Left lung (tissue), 10 donors: ENCODE results near the gene SELL. TPM values are rescaled to one million over a fixed set of nuclear protein-coding genes. Genes with fewer than 3 reads are reported as not detected.
A peak's percentile ranks its signal among the peaks of the same experiment; 100 is the strongest.
"Not testable (repeated sequence)": the region's sequence is repeated elsewhere in the genome, so short reads cannot be mapped to it uniquely, and the experiment has no call there.

Experiments used
- ATAC-seq: fragments of 200-7000 bp; cut with Tn5 transposase; one replicate; pipeline ENCODE4 v1.9.1; 2020; ENCODE audit warnings: moderate library complexity
- DNase-seq, 4 donors: peaks; one replicate each; pipeline ENCODE4 v3.0.0-alpha.2; 2013 to 2020
- H3K27ac ChIP-seq, 2 donors: fragments of 200-600 bp; sonication (generic) in 1 of 2; one replicate each; pipeline versions ENCODE4 v1.5.0 to v1.8.0; 2020 to 2021
- H3K27me3 ChIP-seq, 2 donors: fragments of 200-600 bp; sonication (generic) in 1 of 2; one replicate each; pipeline versions ENCODE4 v1.5.0 to v1.8.0; 2020 to 2021
- H3K36me3 ChIP-seq, 2 donors: fragments of 200-600 bp; sonication (generic) in 1 of 2; one replicate each; pipeline versions ENCODE4 v1.5.0 to v1.8.0; 2020 to 2021
- H3K4me1 ChIP-seq, 2 donors: fragments of 200-600 bp; one replicate each; pipeline ENCODE4 v1.8.0; 2021
- H3K4me3 ChIP-seq, 2 donors: fragments of 200-600 bp; sonication (generic) in 1 of 2; one replicate each; pipeline versions ENCODE4 v1.5.0 to v1.8.0; 2020 to 2021; ENCODE audit warnings: mild to moderate bottlenecking in 1 of 2
- H3K9me3 ChIP-seq, 2 donors: fragments of 200-600 bp; sonication (generic) in 1 of 2; one replicate each; pipeline versions ENCODE4 v1.5.0 to v1.8.0; 2020 to 2021
- intact Hi-C, 2 donors: fragments of 100-400 bp; cut with DNase I; formaldehyde crosslinking; loops; one replicate each; pipeline versions ENCODE4 v1.11.2 to v1.14.2; 2022
- polyA plus RNA-seq, 6 donors: library from polyadenylated mRNA; unstranded; fragments of 120-200 nt; gene quantifications; one replicate each; pipeline ENCODE4 v1.2.1, GENCODE V29; 2013; ENCODE audit not compliant: insufficient read length in 6 of 6
- total RNA-seq, 2 donors: library from RNA; stranded (reverse); fragmentation: NEBNext Ultra II Directional; extraction: Animal tissue kit (Norgen Biotek cat#: 25700); gene quantifications; one replicate each; pipeline ENCODE4 v1.2.1, GENCODE V29; 2021
- TF ChIP-seq, protein P1 (sequence below), 2 donors: fragments of 200-600 bp; sonication (generic) in 1 of 2; IDR thresholded peaks; one replicate each; pipeline versions ENCODE4 v1.5.0 to v1.8.0; 2021; ENCODE audit warnings: antibody characterized with exemption in 2 of 2
- donor health status: DM: no; HTN: yes; CAD: no.
- donor health status: DM: no; HTN: no; CAD: no.

Gene SELL
- total and polyA plus RNA-seq, 8 donors: 2.6 to 59.2 (median 3.9) TPM

DNA sequence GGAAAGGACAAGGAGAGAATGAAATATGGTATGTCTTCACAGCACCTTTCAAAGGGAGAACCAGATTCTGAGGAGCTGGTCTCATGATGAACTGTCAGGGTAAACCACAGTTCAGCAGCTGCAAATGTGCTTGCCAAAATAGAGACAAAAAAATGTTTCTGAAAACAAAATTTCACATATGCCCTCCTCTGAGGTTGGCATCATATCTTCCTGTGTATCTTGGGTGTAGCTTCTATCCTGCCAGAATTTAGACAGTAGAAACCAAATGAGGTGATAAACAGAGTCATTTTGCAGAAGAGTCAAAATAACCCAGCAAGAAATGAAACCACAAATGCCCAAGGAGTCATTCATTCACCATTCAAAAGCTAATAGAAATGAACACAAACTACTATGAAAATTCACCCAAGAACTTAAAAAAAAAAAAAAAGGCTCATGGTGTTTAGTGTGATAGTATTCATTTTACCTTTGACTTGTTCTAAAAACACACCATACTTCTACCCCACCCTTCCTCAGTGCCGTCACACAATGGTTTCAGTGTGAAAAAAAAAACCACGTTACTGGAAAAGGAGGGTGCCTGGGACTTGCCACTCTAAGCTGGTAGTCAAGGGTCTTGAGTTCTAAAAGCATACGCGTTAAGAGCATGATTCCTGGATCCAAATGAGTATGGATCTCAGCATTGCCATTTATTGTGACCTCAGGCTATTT, 18.5 kb downstream of the SELL start:
- ATAC-seq: no peak
- no peaks in the 10 kb centered on the region for H3K27me3 ChIP-seq
- H3K4me1 ChIP-seq: peaks cover 3 to 60% of the 10 kb centered on the region in 2 donors
- TF ChIP-seq, protein P1, sequence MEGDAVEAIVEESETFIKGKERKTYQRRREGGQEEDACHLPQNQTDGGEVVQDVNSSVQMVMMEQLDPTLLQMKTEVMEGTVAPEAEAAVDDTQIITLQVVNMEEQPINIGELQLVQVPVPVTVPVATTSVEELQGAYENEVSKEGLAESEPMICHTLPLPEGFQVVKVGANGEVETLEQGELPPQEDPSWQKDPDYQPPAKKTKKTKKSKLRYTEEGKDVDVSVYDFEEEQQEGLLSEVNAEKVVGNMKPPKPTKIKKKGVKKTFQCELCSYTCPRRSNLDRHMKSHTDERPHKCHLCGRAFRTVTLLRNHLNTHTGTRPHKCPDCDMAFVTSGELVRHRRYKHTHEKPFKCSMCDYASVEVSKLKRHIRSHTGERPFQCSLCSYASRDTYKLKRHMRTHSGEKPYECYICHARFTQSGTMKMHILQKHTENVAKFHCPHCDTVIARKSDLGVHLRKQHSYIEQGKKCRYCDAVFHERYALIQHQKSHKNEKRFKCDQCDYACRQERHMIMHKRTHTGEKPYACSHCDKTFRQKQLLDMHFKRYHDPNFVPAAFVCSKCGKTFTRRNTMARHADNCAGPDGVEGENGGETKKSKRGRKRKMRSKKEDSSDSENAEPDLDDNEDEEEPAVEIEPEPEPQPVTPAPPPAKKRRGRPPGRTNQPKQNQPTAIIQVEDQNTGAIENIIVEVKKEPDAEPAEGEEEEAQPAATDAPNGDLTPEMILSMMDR (IDR thresholded peaks at IDR 0.05): no peak
- DNase-seq: no peak
- intact Hi-C loops: no loop called here
- H3K27ac ChIP-seq: peak overlapping the region in 1 of 2 donors; percentile 87
- no peaks in the 10 kb centered on the region for H3K9me3 ChIP-seq
- no peaks in the 10 kb centered on the region for H3K36me3 ChIP-seq
- H3K4me3 ChIP-seq: no peak overlapping the region

DNA sequence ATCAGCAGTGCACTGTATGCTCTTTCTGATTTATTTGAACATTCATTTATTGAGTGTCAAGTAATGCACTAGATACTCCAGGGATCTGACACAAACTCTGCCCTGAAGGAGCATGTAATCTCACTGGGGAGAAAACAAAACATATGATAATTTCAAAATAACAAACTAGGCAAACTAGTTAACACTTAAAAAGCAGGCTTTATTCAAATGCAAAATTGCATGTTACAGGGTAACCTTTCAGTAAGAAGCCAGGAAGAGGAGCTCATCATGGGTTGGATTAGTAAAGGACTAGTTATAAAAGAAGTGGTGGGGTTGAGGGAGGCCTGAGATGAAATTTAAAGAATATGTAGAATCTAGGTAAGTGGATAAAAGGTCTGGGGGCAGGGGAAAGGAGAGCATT, 20.9 kb downstream of the SELL start:
- ATAC-seq (no peak), DNase-seq (no peak)

DNA sequence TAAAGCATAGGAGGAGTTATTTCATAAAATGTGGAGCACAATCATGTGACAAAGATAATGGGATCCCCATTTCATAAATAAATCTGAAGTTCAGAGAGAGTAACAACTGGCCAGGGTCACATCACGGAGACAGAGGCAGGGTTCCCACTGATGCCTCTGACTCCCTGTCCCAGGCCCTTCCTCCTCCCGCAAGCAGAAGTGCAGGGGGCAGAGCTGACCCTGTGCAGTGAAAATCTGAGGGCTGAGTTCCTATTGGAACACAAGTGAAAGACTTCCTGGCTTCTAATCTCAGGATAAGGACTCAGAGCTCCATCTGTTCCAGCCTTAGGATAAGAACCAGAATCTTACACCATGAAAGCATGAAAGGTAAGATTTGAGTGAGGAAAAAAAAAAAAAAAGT, 22.0 kb downstream of the SELL start:
- ATAC-seq: no peak
- intact Hi-C loops: no loop called here

More for the DNA sequence above, 20.9 kb downstream of the SELL start:
- H3K36me3 ChIP-seq: no peaks in the 10 kb centered on the region
- H3K27ac ChIP-seq: no peak overlapping the region
- peaks cover 3 to 37% of the 10 kb centered on the region in 2 donors for H3K4me1 ChIP-seq
- intact Hi-C loops: no loop called here
- H3K9me3 ChIP-seq: no peaks in the 10 kb centered on the region
- H3K27me3 ChIP-seq: no peaks in the 10 kb centered on the region
- TF ChIP-seq, protein P1 (IDR thresholded peaks at IDR 0.05): no peak
- H3K4me3 ChIP-seq: no peak overlapping the region

DNA sequence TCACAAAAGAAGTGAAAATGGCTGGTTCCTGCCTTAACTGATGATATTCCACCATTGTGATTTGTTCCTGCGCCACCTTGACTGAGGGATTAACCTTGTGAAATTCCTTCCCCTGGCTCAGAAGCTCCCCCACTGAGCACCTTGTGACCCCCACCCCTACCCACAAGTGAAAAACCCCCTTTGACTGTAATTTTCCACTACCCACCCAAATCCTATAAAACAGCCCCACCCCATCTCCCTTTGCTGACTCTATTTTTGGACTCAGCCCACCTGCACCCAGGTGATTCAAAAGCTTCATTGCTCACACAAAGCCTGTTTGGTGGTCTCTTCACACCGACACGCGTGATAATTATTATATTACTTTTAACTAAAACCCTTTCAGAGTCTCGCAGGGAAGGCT, 23.0 kb downstream of the SELL start:
- peaks cover 3 to 17% of the 10 kb centered on the region in 2 donors for H3K4me1 ChIP-seq
- ATAC-seq, intact Hi-C loops: not testable (repeated sequence)

More for the DNA sequence above, 22.0 kb downstream of the SELL start:
- H3K9me3 ChIP-seq: no peaks in the 10 kb centered on the region
- DNase-seq: no peak
- no peaks in the 10 kb centered on the region for H3K27me3 ChIP-seq
- no peak overlapping the region for H3K4me3 ChIP-seq
- H3K4me1 ChIP-seq: peaks cover 3 to 27% of the 10 kb centered on the region in 2 donors
- TF ChIP-seq, protein P1 (IDR thresholded peaks at IDR 0.05): no peak
- no peaks in the 10 kb centered on the region for H3K36me3 ChIP-seq
- no peak overlapping the region for H3K27ac ChIP-seq

DNA sequence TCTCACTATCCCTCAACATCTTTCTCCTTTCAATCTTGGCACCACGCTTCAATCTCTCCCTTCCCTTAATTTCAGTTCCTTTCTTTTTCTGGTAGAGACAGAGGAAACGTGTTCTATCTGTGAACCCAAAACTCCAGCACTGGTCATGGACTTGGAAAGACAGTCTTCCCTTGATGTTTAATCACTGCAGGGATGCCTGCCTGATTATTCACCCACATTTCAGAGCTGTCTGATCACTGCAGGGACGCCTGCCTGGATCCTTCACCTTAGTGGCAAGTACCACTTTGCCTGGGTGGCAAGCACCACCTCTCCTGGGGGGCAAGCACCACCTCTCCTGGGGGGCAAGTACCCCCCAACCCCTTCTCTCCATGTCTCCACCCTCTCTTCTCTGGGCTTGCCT, 27.8 kb downstream of the SELL start:
- TF ChIP-seq, protein P1 (IDR thresholded peaks at IDR 0.05): no peak
- intact Hi-C loops: no loop called here
- Histone ChIP-seq H3K36me3 (no peaks in the 10 kb centered on the region), H3K4me1 (no peaks in the 10 kb centered on the region), H3K4me3 (no peak overlapping the region), H3K27ac (no peak overlapping the region), H3K27me3 (no peaks in the 10 kb centered on the region), H3K9me3 (no peaks in the 10 kb centered on the region)
- DNase-seq (no peak), ATAC-seq (no peak)

More for the DNA sequence above, 23.0 kb downstream of the SELL start:
- H3K4me3 ChIP-seq, H3K9me3 ChIP-seq, H3K36me3 ChIP-seq, H3K27ac ChIP-seq, H3K27me3 ChIP-seq, DNase-seq: not testable (repeated sequence)

DNA sequence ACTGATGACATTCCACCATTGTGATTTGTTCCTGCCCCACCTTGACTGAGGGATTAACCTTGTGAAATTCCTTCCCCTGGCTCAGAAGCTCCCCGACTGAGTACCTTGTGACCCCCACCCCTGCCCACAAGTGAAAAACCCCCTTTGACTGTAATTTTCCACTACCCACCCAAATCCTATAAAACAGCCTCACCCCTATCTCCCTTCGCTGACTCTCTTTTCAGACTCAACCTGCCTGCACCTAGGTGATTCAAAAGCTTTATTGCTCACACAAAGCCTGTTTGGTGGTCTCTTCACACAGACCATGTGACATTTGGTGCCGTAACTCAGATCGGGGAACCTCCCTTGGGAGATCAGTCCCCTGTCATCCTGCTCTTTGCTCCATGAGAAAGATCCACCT, 28.3 kb downstream of the SELL start:
- H3K36me3 ChIP-seq, DNase-seq, ATAC-seq, H3K4me3 ChIP-seq, H3K4me1 ChIP-seq, H3K27ac ChIP-seq, intact Hi-C loops, H3K27me3 ChIP-seq, H3K9me3 ChIP-seq: not testable (repeated sequence)
